IMR-90 (cell line): ENCODE measurements around the gene HEATR5A. TPM values are rescaled to one million over a fixed set of nuclear protein-coding genes. Genes with fewer than 3 reads are reported as not detected.

Source experiments
- ATAC-seq: fragments of 200-7000 bp; cut with Tn5 transposase; 2 replicates; pipeline ENCODE4 v1.9.1; 2020; ENCODE audit warnings: low read depth, mild to moderate bottlenecking, moderate library complexity
- BruUV-seq: library from RNA; stranded (reverse); fragments of 400-500 nt; replicated peaks from 2 replicates; lab custom pipeline; 2021; lab: Mats Ljungman, UMichigan
- CTCF ChIA-PET: fragments of 300-600 bp; formaldehyde crosslinking; extraction: SDS; loops from one replicate; lab custom pipeline; 2021; ENCODE audit warnings: antibody characterized with exemption; lab: Yijun Ruan, JAX
- POLR2A ChIA-PET: fragments of 300-600 bp; sonication (Branson Sonifier 250); formaldehyde crosslinking; loops from one replicate; lab custom pipeline; 2022; ENCODE audit warnings: antibody characterized with exemption; ENCODE audit not compliant: unreplicated experiment; lab: Charles Lee
- DNase-seq: peaks from one replicate; pipeline ENCODE4 v3.0.0; 2013
- H2AFZ ChIP-seq: replicated peaks from 2 replicates; pipeline ENCODE3; 2013; ENCODE audit warnings: low read length, mild to moderate bottlenecking; ENCODE audit not compliant: poor library complexity
- H2AK5ac ChIP-seq: 2 replicates; pipeline ENCODE4 v1.6.1; 2013; ENCODE audit warnings: low read depth, low read length, inconsistent platforms
- H2AK9ac ChIP-seq: replicated peaks from 2 replicates; pipeline ENCODE3; 2013; ENCODE audit warnings: mild to moderate bottlenecking, low read depth, low read length, moderate library complexity; ENCODE audit not compliant: poor library complexity
- H2BK120ac ChIP-seq: 2 replicates; pipeline ENCODE4 v1.6.1; 2013; ENCODE audit warnings: low read depth, low read length, inconsistent platforms
- H2BK15ac ChIP-seq: 3 replicates; pipeline ENCODE4 v1.6.1; 2013; ENCODE audit warnings: low read depth, low read length, inconsistent platforms
- H2BK20ac ChIP-seq: 2 replicates; pipeline ENCODE4 v1.6.1; 2013; ENCODE audit warnings: low read depth, mild to moderate bottlenecking, inconsistent platforms, low read length, moderate library complexity
- H2BK5ac ChIP-seq: 2 replicates; pipeline ENCODE4 v1.6.1; 2013; ENCODE audit warnings: mild to moderate bottlenecking, low read depth, low read length, inconsistent platforms; ENCODE audit not compliant: poor library complexity, severe bottlenecking
- H3K14ac ChIP-seq: replicated peaks from 2 replicates; pipeline ENCODE4 v1.6.1; 2013; ENCODE audit warnings: low read depth, low read length, inconsistent platforms
- H3K18ac ChIP-seq: 2 replicates; pipeline ENCODE4 v1.6.1; 2013; ENCODE audit warnings: low read depth, low read length, control low read depth
- H3K23ac ChIP-seq: 2 replicates; pipeline ENCODE4 v1.6.1; 2013; ENCODE audit warnings: low read depth, low read length, inconsistent platforms
- H3K27ac ChIP-seq: 2 replicates; pipeline ENCODE4 v1.5.1; 2013; ENCODE audit warnings: mild to moderate bottlenecking, control low read depth, low read length; ENCODE audit not compliant: insufficient read depth
- H3K27me3 ChIP-seq: 2 replicates; pipeline ENCODE4 v1.6.1; 2013; ENCODE audit warnings: low read length; ENCODE audit not compliant: control insufficient read depth, insufficient read depth
- H3K36me3 ChIP-seq: 2 replicates; pipeline ENCODE4 v1.6.1; 2013; ENCODE audit warnings: low read length, mixed read lengths; ENCODE audit not compliant: control insufficient read depth, insufficient read depth
- H3K4ac ChIP-seq: 2 replicates; pipeline ENCODE4 v1.6.1; 2013; ENCODE audit warnings: low read depth, low read length, inconsistent platforms
- H3K4me1 ChIP-seq: 2 replicates; pipeline ENCODE4 v1.6.1; 2013; ENCODE audit warnings: low read length, mixed read lengths; ENCODE audit not compliant: control insufficient read depth, insufficient read depth
- H3K4me2 ChIP-seq: 2 replicates; pipeline ENCODE4 v1.6.1; 2013; ENCODE audit warnings: low read depth, mild to moderate bottlenecking, control low read depth, low read length, moderate library complexity
- H3K4me3 ChIP-seq: 2 replicates; pipeline ENCODE4 v1.5.1; 2013; ENCODE audit warnings: low read depth, mild to moderate bottlenecking, control low read depth, low read length, moderate library complexity; ENCODE audit not compliant: insufficient read depth
- H3K56ac ChIP-seq: 2 replicates; pipeline ENCODE4 v1.6.1; 2013; ENCODE audit warnings: low read length, inconsistent platforms; ENCODE audit not compliant: insufficient read depth; ENCODE audit errors: extremely low read depth
- H3K79me1 ChIP-seq, 2 experiments: 2 replicates each; pipeline ENCODE4 v1.6.1; 2013; ENCODE audit warnings: low read length in 2 of 2, inconsistent platforms in 1 of 2, low read depth in 1 of 2
- H3K9ac ChIP-seq: 2 replicates; pipeline ENCODE4 v1.6.1; 2013; ENCODE audit warnings: low read depth, low read length, control low read depth
- H3K9me1 ChIP-seq: 2 replicates; pipeline ENCODE4 v1.6.1; 2013; ENCODE audit warnings: low read length, inconsistent platforms; ENCODE audit not compliant: insufficient read depth
- H3K9me3 ChIP-seq: 2 replicates; pipeline ENCODE4 v1.6.1; 2013; ENCODE audit warnings: low read length; ENCODE audit not compliant: control insufficient read depth, insufficient read depth
- H4K20me1 ChIP-seq: 2 replicates; pipeline ENCODE4 v1.6.1; 2013; ENCODE audit warnings: low read length, inconsistent platforms; ENCODE audit not compliant: insufficient read depth
- H4K5ac ChIP-seq: 2 replicates; pipeline ENCODE4 v1.6.1; 2013; ENCODE audit warnings: mild to moderate bottlenecking, low read depth, low read length, control low read depth
- H4K8ac ChIP-seq, 2 experiments: 2 replicates each; pipeline ENCODE4 v1.6.1; 2013; ENCODE audit warnings: low read depth in 2 of 2, low read length in 2 of 2, control low read depth in 1 of 2, inconsistent platforms in 1 of 2
- H4K91ac ChIP-seq: 2 replicates; pipeline ENCODE4 v1.6.1; 2013; ENCODE audit warnings: low read depth, low read length, inconsistent platforms; ENCODE audit not compliant: insufficient read depth
- CHD1 ChIP-seq: IDR thresholded peaks from 2 replicates; pipeline ENCODE4 v1.6.1; 2012; ENCODE audit warnings: low read depth, low read length, improper control_type of control experiment
- CTCF ChIP-seq: conservative IDR thresholded peaks from 2 replicates; pipeline ENCODE4 v1.5.1; 2012; ENCODE audit warnings: mild to moderate bottlenecking, low read depth, low read length, improper control_type of control experiment
- MAFK ChIP-seq: IDR thresholded peaks from 2 replicates; pipeline ENCODE4 v1.6.1; 2012; ENCODE audit warnings: low read depth, low read length, improper control_type of control experiment
- MAZ ChIP-seq: IDR thresholded peaks from 2 replicates; pipeline ENCODE4 v1.6.1; 2012; ENCODE audit warnings: low read depth, mild to moderate bottlenecking, low read length, improper control_type of control experiment, moderate library complexity, borderline replicate concordance
- MXI1 ChIP-seq: IDR thresholded peaks from 2 replicates; pipeline ENCODE4 v1.6.1; 2012; ENCODE audit warnings: low read depth, mild to moderate bottlenecking, low read length, moderate library complexity, borderline replicate concordance
- NFE2L2 ChIP-seq: fragments of 150-350 bp; IDR thresholded peaks from 2 replicates; pipeline ENCODE4 v1.6.1; 2016; ENCODE audit warnings: low read depth, mild to moderate bottlenecking, low read length
- RCOR1 ChIP-seq: IDR thresholded peaks from 2 replicates; pipeline ENCODE4 v1.6.1; 2012; ENCODE audit warnings: mild to moderate bottlenecking, low read length, improper control_type of control experiment; ENCODE audit not compliant: insufficient replicate concordance
- WGBS, 2 experiments: methylation state at CpG; one replicate each; pipeline versions ENCODE4 v1.1.5 to v1.1.7; 2013; ENCODE audit warnings: missing lambda C conversion rate in 2 of 2; ENCODE audit not compliant: insufficient read length in 1 of 2; ENCODE audit errors: extremely low coverage in 2 of 2; 5-methylcytosine and 5-hydroxymethylcytosine counted together
- dilution Hi-C: fragments of 300-500 bp; cut with HindIII; formaldehyde crosslinking; loops from one replicate; pipeline ENCODE4 v1.14.3; 2018; ENCODE audit warnings: low sequenced_read_pairs; ENCODE audit not compliant: unreplicated experiment
- in situ Hi-C: fragments of 300-500 bp; cut with MboI; formaldehyde crosslinking; loops from 3 replicates; pipeline ENCODE4 v1.14.3; 2019; ENCODE audit warnings: low sequenced_read_pairs, inconsistent platforms, mixed read lengths
- intact Hi-C: fragments of 100-400 bp; cut with micrococcal nuclease; formaldehyde crosslinking; loops from 2 replicates; pipeline ENCODE4 v1.10.0; 2022
- polyA plus RNA-seq, 3 experiments: library from polyadenylated mRNA; depleted of rRNA; stranded (reverse); fragments of >200 nt; gene quantifications; 2 replicates each; pipeline ENCODE4 v1.2.3, GENCODE V29; 2012; ENCODE audit warnings: low replicate concordance in 1 of 3
- total RNA-seq: library from RNA; depleted of rRNA; stranded (reverse); fragments of >200 nt; gene quantifications from 2 replicates; pipeline ENCODE4 v1.2.3, GENCODE V29; 2012

Gene HEATR5A
- total and polyA plus RNA-seq, 2 of the 4 experiments (the other 2 are of a cell fraction), result 14.0 to 48.9 TPM

DNA sequence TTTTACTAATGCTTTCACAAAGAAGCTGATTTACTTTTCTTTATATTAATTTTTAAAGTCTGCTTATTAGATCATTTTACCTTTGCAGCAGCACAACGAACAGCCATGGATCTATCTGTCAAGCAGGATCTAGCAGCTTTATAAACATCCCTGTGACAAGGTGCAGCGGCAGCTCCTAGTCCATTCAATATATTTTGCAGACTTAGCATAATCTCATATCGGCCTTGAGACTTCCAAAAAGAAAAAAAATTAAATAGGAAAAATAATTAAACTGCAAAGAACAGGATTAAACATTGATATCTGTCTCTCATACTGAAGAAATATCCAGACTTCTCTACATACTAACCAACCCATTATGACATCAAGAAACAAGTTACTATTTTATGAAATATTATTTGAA lies 25.2 kb downstream of the HEATR5A start:
- no TSS peak for BruUV-seq
- no peak overlapping the region for H3K23ac ChIP-seq

More for the DNA sequence above, 25.2 kb downstream of the HEATR5A start:
- H2BK20ac ChIP-seq, result no peak overlapping the region
- ATAC-seq (no peak), DNase-seq (no peak)
- no peak overlapping the region for H2BK5ac ChIP-seq
- H4K5ac ChIP-seq, result no peak overlapping the region
- POLR2A ChIA-PET, result interaction anchor here (0.5 kb wide), 1 partner anchor 897 kb away, joined by 10 read pairs; no protein-coding TSS in a partner anchor
- no peaks in the 10 kb centered on the region for H3K9me3 ChIP-seq
- H3K4me2 ChIP-seq, result no peak overlapping the region
- H3K4me3 ChIP-seq, result no peak overlapping the region
- TF ChIP-seq CTCF (no peak), CHD1 (no peak), MXI1 (no peak), RCOR1 (no peak), MAZ (no peak), MAFK (peak; percentile 39), NFE2L2 (no peak)
- no peak overlapping the region for H3K27ac ChIP-seq
- H3K27me3 ChIP-seq, result no peaks in the 10 kb centered on the region
- no peaks in the 10 kb centered on the region; a peak in 1 of 4 replicates for H3K79me1 ChIP-seq
- H3K9me1 ChIP-seq, result peaks cover 3% of the 10 kb centered on the region; the same call in 1 of the 2 replicates
- no peak overlapping the region for H2AK9ac ChIP-seq
- H4K91ac ChIP-seq, result no peak overlapping the region
- in situ Hi-C loops (no loop called here), intact Hi-C loops (no loop called here), dilution Hi-C loops (no loop called here)
- H4K8ac ChIP-seq, result no peak overlapping the region
- H2AFZ ChIP-seq, result no peak overlapping the region
- H2AK5ac ChIP-seq, result no peak overlapping the region
- H3K9ac ChIP-seq, result no peak overlapping the region
- H4K20me1 ChIP-seq, result no peaks in the 10 kb centered on the region
- H3K18ac ChIP-seq, result no peak overlapping the region
- no peak overlapping the region for H3K56ac ChIP-seq
- 0 out of 2 replicates have a peak, but pooled peaks cover 2% of the 10 kb centered on the region for H3K4me1 ChIP-seq
- no peak overlapping the region for H3K14ac ChIP-seq
- H2BK120ac ChIP-seq, result no peak overlapping the region
- peaks cover 30% of the 10 kb centered on the region for H3K36me3 ChIP-seq
- H2BK15ac ChIP-seq, result no peak overlapping the region
- CTCF ChIA-PET, result no interaction called here
- WGBS, 2 experiments, result no CpG with 5 or more reads among the region's 3 CpGs
- H3K4ac ChIP-seq, result no peak overlapping the region
